Esophagus muscularis mucosa (tissue), 3 donors: ENCODE data around the gene CLASRP.

ENCODE experiments used
- CTCF ChIP-seq, 3 experiments: fragments of 200-600 bp in 2 of 3; fragments of 450-650 bp in 1 of 3; sonication (generic) in 2 of 3; IDR thresholded peaks; one replicate each; pipeline ENCODE4 v1.5.1; 2017 to 2019; ENCODE audit warnings: antibody characterized with exemption in 3 of 3, mild to moderate bottlenecking in 2 of 3, moderate library complexity in 1 of 3
- POLR2AphosphoS5 ChIP-seq, 2 donors: sonication (generic); formaldehyde crosslinking; IDR thresholded peaks; one replicate each; pipeline ENCODE4 v1.6.1; 2017; ENCODE audit warnings: antibody characterized with exemption in 2 of 2

- TF ChIP-seq CTCF (IDR thresholded peaks at IDR 0.05) (no peak), POLR2AphosphoS5 (IDR thresholded peaks at IDR 0.05) (no peak)
Measured at GRCh38 chr19:45070861-45071544, 32.2 kb downstream of the CLASRP start.
